Measurements from ENCODE around the gene FGFBP2. TPM values are rescaled to one million over a fixed set of nuclear protein-coding genes. Genes with fewer than 3 reads are reported as not detected.

FGFBP2 gene
- total RNA-seq, 2 donors from 2014 or later = not detected

DNA sequence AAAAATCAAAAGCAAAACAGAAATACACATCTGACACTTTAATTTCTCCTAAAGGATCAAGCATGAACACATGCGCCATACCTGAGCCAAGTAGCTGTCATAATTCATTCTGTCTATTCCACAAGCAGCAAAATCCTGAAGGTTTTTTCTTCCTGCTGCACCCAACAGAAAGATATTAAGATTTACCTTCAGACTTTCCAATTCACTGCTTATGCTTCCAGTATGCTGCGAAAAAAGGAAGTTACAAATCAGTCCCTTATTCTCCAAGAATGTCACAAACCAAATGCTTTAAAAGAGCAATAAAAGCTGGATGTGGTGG lies 29.2 kb upstream of the FGFBP2 start:
- Histone ChIP-seq H3K27me3 (replicated peaks; ENCODE audit: insufficient read depth) (no peaks in the 10 kb centered on the region), H3K4me3 (no peak overlapping the region), H3K4me1 (ENCODE audit: control insufficient read depth in 1 of 2, low read depth in 2 of 2) (no peaks in the 10 kb centered on the region), H3K9me3 (no peaks in the 10 kb centered on the region), H3K36me3 (no peaks in the 10 kb centered on the region), H3K27ac (no peak overlapping the region)
- ATAC-seq (ENCODE audit: insufficient number of reproducible peaks, low FRiP score, low read depth) (no peak), DNase-seq (ENCODE audit: low spot score) (no peak)
- TF ChIP-seq, protein P1, sequence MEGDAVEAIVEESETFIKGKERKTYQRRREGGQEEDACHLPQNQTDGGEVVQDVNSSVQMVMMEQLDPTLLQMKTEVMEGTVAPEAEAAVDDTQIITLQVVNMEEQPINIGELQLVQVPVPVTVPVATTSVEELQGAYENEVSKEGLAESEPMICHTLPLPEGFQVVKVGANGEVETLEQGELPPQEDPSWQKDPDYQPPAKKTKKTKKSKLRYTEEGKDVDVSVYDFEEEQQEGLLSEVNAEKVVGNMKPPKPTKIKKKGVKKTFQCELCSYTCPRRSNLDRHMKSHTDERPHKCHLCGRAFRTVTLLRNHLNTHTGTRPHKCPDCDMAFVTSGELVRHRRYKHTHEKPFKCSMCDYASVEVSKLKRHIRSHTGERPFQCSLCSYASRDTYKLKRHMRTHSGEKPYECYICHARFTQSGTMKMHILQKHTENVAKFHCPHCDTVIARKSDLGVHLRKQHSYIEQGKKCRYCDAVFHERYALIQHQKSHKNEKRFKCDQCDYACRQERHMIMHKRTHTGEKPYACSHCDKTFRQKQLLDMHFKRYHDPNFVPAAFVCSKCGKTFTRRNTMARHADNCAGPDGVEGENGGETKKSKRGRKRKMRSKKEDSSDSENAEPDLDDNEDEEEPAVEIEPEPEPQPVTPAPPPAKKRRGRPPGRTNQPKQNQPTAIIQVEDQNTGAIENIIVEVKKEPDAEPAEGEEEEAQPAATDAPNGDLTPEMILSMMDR (IDR thresholded peaks at IDR 0.05) = no peak

DNA sequence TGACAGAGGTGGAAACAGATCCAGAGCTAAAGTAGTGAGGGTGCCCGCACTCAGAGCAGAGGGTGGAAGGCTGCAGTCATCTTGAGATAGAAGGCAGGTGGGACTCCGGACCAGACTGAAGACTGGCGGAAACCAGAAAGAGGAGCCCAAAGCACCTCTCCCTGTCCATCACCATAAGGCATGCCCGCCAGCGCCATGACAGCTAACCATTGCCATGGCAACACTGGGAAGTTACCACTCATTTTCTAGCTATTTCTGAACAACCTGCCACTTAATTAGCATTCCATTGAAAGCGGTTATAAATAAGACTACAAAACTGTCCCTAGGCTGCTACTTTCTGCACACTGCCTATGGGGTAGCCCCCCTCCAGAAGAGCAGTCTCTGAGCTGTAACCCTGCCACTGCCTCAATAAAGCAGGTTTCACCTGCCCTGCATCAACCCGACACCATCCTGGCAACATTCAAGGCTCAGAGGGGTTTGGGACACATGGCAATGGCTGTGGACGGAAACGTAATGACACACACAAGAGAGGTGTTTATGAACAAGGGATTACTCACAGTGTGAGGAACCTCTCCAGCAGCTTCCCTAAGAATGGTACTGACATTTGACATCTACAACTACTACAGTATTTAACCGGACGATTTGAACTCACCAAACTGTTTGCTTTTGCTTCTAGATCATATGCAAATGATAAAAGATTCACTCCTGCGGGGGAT lies 27.8 kb upstream of the FGFBP2 start:
- ATAC-seq (ENCODE audit: insufficient number of reproducible peaks, low FRiP score, low read depth) (no peak), DNase-seq (ENCODE audit: low spot score) (no peak)
- no peak overlapping the region for H3K4me3 ChIP-seq
- no peaks in the 10 kb centered on the region for H3K4me1 ChIP-seq (ENCODE audit: control insufficient read depth in 1 of 2, low read depth in 2 of 2)
- no peak overlapping the region for H3K27ac ChIP-seq
- H3K36me3 ChIP-seq = no peaks in the 10 kb centered on the region
- H3K27me3 ChIP-seq (replicated peaks; ENCODE audit: insufficient read depth) = no peaks in the 10 kb centered on the region
- H3K9me3 ChIP-seq = no peaks in the 10 kb centered on the region
- TF ChIP-seq, protein P1 (IDR thresholded peaks at IDR 0.05) = no peak

- DNase-seq (ENCODE audit: low spot score) (no peak), ATAC-seq (ENCODE audit: insufficient number of reproducible peaks, low FRiP score, low read depth) (no peak)
- no peak overlapping the region for H3K27ac ChIP-seq
Observed at GRCh38 chr4:15989424-15989823, 26.4 kb upstream of the FGFBP2 start.

GRCh38 chr4:15988222-15988621 lies 25.2 kb upstream of the FGFBP2 start:
- no peak for DNase-seq (ENCODE audit: low spot score)
- no peak for ATAC-seq (ENCODE audit: insufficient number of reproducible peaks, low FRiP score, low read depth)
- Histone ChIP-seq H3K36me3 (no peaks in the 10 kb centered on the region), H3K4me1 (ENCODE audit: control insufficient read depth in 1 of 2, low read depth in 2 of 2) (no peaks in the 10 kb centered on the region), H3K27ac (no peak overlapping the region), H3K4me3 (no peak overlapping the region), H3K9me3 (no peaks in the 10 kb centered on the region), H3K27me3 (replicated peaks; ENCODE audit: insufficient read depth) (no peaks in the 10 kb centered on the region)
- TF ChIP-seq, protein P1 (IDR thresholded peaks at IDR 0.05) = no peak

More at GRCh38 chr4:15989424-15989823, 26.4 kb upstream of the FGFBP2 start:
- Histone ChIP-seq H3K4me3 (no peak overlapping the region), H3K27me3 (replicated peaks; ENCODE audit: insufficient read depth) (no peaks in the 10 kb centered on the region), H3K4me1 (ENCODE audit: control insufficient read depth in 1 of 2, low read depth in 2 of 2) (no peaks in the 10 kb centered on the region), H3K36me3 (no peaks in the 10 kb centered on the region), H3K9me3 (no peaks in the 10 kb centered on the region)
- TF ChIP-seq, protein P1 (IDR thresholded peaks at IDR 0.05) = no peak

DNA sequence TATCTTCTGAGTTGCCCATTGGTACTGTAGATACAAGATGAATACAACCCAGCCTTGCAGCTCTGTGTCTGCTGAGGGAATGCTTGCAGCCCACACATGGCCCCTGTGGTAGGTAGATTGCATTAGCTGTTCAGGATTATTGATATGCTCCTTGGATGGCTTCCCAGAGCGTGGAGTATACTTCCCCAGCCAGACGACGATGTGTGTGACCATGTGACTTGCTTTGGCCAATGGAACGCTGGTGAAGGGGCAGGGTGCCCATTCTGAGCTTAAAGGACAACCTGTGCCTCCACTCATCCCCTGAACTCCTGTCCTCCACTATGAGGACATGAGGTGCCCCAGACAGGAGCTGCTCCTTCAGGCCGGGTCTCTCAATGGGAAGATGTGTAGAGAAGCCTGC lies 23.9 kb upstream of the FGFBP2 start:
- ATAC-seq (ENCODE audit: insufficient number of reproducible peaks, low FRiP score, low read depth) (no peak), DNase-seq (ENCODE audit: low spot score) (no peak)
- H3K27me3 ChIP-seq (replicated peaks; ENCODE audit: insufficient read depth) = no peaks in the 10 kb centered on the region
- no peak overlapping the region for H3K27ac ChIP-seq
- no peaks in the 10 kb centered on the region for H3K4me1 ChIP-seq (ENCODE audit: control insufficient read depth in 1 of 2, low read depth in 2 of 2)
- no peaks in the 10 kb centered on the region for H3K36me3 ChIP-seq
- no peak overlapping the region for H3K4me3 ChIP-seq
- no peaks in the 10 kb centered on the region for H3K9me3 ChIP-seq
- TF ChIP-seq, protein P1 (IDR thresholded peaks at IDR 0.05) = no peak

Data from thoracic aorta (tissue), 2 donors.